Cerebellar nuclear complex (tissue), 1 donor: Measurements from ENCODE around the gene DDX59.

Experiments
- DNase-seq, 2 experiments: peaks; one replicate each; lab custom pipeline; 2025; lab: John Stamatoyannopoulos, UW

The DDX59 gene

GRCh38 chr1:200669314-200670241, at the start of gene DDX59:
Gene DDX59 (minus strand): TSS chr1:200669907. CDS start chr1:200666740, 3,167 bp downstream.
- DNase-seq: peak; percentile 79 to 85

- no peak for DNase-seq
These were observed 44.9 kb upstream of the DDX59 start for GRCh38 chr1:200714504-200715187.

GRCh38 chr1:200710166-200710565, 40.5 kb upstream of the DDX59 start:
- no peak for DNase-seq

GRCh38 chr1:200708769-200709168, 39.1 kb upstream of the DDX59 start:
- DNase-seq: no peak

GRCh38 chr1:200708161-200708560, 38.5 kb upstream of the DDX59 start:
- no peak for DNase-seq

DNA sequence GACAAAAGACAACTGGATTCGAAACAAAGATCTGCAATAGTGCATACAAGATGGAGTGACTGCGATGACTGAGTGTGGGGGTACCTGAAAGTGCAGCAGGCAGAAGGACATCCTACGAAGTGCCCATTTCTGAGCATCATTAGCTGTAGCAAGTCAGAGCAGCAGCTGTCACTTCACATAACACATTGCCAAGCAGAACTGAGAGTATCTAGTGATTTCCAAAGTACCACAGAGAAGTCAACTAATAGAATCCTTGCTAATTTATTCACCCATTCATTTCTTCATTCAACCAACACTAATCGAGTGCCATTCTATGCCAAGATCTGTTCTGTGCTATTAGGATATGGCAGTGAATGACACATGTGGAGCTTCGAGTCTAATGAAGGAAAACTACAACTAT, 37.4 kb upstream of the DDX59 start:
- DNase-seq: no peak

- no peak for DNase-seq
These were observed 36.6 kb upstream of the DDX59 start for GRCh38 chr1:200706111-200706814.

GRCh38 chr1:200704986-200705500, 35.3 kb upstream of the DDX59 start:
- no peak for DNase-seq

GRCh38 chr1:200699871-200700270, 30.2 kb upstream of the DDX59 start:
- DNase-seq: no peak

DNA sequence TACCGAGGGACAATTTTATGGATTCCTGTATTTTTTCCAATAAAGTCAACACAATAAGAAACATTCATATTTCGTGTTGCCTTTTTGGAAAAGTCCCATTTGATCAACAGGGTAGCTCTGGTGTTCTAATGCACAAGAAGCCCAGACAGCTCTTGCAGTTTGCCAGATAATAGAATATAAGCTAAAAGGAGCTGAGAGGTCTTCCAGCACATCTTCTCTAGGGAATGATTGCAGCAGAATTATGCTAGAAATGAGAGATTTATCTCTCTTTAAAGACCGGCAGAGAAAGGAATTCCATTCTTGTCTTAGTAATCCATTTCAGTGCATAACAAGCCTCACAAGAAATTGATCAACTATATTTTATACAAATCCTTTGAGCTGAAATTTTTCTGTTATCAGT, 25.0 kb upstream of the DDX59 start:
- DNase-seq: no peak

- no peak for DNase-seq
These were observed 23.6 kb upstream of the DDX59 start for GRCh38 chr1:200693327-200693726.

GRCh38 chr1:200692316-200692715, 22.6 kb upstream of the DDX59 start:
- no peak for DNase-seq

DNA sequence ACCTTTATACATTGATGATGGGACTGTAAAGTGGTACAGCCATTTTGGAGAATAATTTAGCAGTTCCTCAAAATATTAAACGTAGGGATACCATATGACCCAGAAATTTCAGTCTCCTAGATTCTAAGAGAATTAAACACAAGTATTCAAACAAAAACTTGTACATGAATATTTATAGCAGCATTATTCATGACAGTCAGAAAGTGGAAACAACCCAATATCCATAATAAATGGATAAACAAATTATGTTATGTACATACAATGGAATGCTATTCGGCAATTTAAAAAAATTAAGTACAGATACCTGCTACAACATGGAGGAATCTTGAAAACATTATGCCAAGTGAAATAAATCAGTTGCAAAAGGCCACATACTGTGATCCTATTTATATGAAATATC, 16.9 kb upstream of the DDX59 start:
- no peak for DNase-seq

- DNase-seq: no peak
These were observed 14.3 kb upstream of the DDX59 start for GRCh38 chr1:200684015-200684414.

GRCh38 chr1:200683298-200683697, 13.6 kb upstream of the DDX59 start:
- no peak for DNase-seq

DNA sequence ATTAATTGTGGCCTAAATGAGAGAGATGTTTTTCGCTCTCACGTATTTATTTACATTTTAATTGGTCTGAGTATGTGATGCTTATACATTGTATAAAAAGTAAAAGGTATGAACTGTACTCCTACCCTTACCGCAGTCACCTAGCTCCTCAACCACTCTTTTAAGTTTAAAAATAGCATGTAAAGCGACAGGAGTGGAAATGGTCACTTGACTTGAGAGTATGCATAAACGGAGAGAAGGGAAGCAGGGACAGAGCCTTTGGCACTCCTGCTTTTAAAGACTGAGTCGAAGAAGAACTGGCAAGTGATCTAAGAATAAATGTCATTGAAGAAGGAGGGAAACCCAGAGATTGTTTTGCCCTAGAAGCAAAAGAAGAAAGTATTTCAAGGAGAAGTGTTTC, 11.5 kb upstream of the DDX59 start:
- no peak for DNase-seq

DNA sequence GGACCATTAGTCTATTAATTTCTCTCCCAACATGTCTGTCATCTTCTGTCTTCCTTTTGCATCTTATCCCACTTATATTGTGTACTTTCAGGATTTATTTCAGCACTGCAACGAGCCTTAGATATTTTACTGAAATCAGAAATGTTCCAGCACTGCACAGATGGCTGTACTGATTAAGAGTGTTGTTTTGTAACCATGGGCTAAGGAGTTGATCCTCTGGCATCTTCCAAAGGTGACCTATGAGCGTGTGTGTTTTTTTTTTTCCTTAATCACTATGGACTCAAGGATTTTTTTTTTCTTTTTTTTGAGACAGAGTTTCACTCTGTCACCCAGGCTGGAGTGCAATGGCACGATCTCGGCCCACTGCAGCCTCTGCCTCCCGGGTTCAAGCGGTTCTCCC, 7.1 kb upstream of the DDX59 start:
- no peak for DNase-seq

GRCh38 chr1:200675588-200675852, 5.8 kb upstream of the DDX59 start:
- DNase-seq: no peak

DNA sequence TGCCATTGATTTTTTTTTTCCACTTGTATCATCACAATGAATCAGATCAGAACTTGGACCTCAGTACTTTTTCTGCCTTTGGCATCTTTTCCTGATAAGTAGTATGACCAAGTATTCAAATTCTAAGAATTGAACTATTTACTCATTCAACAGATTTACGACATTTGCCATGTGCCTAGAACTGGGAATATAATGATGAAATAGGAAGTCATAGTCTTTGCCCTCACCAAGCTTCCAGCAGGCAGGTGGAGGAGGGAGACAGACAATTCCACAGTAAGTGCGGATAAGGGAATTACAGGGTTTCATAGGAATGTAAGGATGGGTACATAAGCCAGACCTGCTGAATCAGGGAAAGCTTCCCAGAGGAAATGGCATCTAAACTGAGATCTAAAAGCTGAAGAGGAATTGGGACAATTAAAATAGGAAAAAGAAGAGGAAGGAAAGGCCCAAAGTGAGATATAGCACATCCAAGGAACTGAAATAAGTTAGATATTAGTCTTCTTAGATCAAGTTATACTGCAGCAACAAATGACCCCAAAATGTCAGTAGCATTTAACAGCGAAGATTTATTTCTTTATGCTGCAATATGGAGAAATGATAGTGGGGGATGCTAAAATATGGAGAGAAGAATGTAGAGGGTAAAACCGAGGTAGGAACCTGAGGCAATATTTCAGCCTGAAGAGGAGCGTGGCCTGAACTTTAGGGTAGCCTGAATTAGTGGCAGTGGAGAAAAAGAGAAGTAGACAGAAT, 5.3 kb upstream of the DDX59 start:
- no peak for DNase-seq

- DNase-seq: no peak
These were observed 4.5 kb upstream of the DDX59 start for GRCh38 chr1:200673952-200674823.

- no peak for DNase-seq
These were observed 1.6 kb upstream of the DDX59 start for GRCh38 chr1:200671235-200671786.
